ENCODE data around the gene PIN4. TPM values are rescaled to one million over a fixed set of nuclear protein-coding genes. Genes with fewer than 3 reads are reported as not detected.

The PIN4 gene
- total RNA-seq, 4 donors from 2014 or later = 6.5 to 19.0 (median 11.3) TPM

DNA sequence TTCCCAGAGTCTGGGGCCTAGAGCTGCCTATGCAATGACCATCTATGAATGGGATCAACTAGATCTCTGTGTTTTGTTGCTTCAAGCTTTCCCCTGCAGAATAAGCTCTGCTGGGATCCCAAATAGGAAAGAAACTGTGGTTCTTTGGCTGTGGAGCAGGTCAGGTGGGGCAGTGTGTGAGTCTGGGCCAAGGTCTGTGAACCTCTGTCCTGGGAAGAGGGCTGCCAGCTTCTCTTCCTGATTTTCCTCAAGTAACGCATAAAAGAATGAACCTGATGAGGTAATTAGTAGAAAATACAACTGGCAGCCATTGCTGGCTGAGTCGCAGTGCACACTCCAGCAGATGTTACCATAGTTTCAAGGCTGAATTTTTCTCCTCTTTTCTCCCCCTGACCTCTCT, 4.6 kb upstream of the PIN4 start:
- Histone ChIP-seq H3K36me3 (no peaks in the 10 kb centered on the region), H3K4me3 (no peak overlapping the region), H3K27ac (no peak overlapping the region), H3K4me1 (no peaks in the 10 kb centered on the region), H3K9me3 (no peaks in the 10 kb centered on the region), H3K27me3 (no peaks in the 10 kb centered on the region)
- no peak for TF ChIP-seq POLR2A (IDR thresholded peaks at IDR 0.05)
- TF ChIP-seq, protein P1, sequence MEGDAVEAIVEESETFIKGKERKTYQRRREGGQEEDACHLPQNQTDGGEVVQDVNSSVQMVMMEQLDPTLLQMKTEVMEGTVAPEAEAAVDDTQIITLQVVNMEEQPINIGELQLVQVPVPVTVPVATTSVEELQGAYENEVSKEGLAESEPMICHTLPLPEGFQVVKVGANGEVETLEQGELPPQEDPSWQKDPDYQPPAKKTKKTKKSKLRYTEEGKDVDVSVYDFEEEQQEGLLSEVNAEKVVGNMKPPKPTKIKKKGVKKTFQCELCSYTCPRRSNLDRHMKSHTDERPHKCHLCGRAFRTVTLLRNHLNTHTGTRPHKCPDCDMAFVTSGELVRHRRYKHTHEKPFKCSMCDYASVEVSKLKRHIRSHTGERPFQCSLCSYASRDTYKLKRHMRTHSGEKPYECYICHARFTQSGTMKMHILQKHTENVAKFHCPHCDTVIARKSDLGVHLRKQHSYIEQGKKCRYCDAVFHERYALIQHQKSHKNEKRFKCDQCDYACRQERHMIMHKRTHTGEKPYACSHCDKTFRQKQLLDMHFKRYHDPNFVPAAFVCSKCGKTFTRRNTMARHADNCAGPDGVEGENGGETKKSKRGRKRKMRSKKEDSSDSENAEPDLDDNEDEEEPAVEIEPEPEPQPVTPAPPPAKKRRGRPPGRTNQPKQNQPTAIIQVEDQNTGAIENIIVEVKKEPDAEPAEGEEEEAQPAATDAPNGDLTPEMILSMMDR (IDR thresholded peaks at IDR 0.05) = no peak
- no peak for DNase-seq

GRCh38 chrX:72180539-72180938, 1.0 kb upstream of the PIN4 start:
- no peaks in the 10 kb centered on the region for H3K27me3 ChIP-seq
- no peak for DNase-seq
- no peaks in the 10 kb centered on the region for H3K9me3 ChIP-seq
- H3K36me3 ChIP-seq = no peaks in the 10 kb centered on the region
- no peak for TF ChIP-seq POLR2A (IDR thresholded peaks at IDR 0.05)
- TF ChIP-seq, protein P1 (IDR thresholded peaks at IDR 0.05) = no peak
- peak overlapping the region in 3 of 4 donors; percentile 70 to 86 (median 81) for H3K27ac ChIP-seq
- H3K4me3 ChIP-seq = peak overlapping the region in 1 of 4 donors; percentile 81
- H3K4me1 ChIP-seq = peaks cover 0 to 7% (median 0%) of the 10 kb centered on the region in 4 donors

GRCh38 chrX:72182924-72183323, 1.4 kb downstream of the PIN4 start:
- peaks cover 0 to 7% (median 0%) of the 10 kb centered on the region in 3 donors for H3K36me3 ChIP-seq
- no peaks in the 10 kb centered on the region for H3K27me3 ChIP-seq
- TF ChIP-seq POLR2A (IDR thresholded peaks at IDR 0.05) = no peak
- TF ChIP-seq, protein P1 (IDR thresholded peaks at IDR 0.05) = no peak
- no peaks in the 10 kb centered on the region for H3K9me3 ChIP-seq
- peaks cover 0 to 7% (median 0%) of the 10 kb centered on the region in 4 donors for H3K4me1 ChIP-seq
- H3K4me3 ChIP-seq = peak overlapping the region in 1 of 4 donors; percentile 55
- DNase-seq = no peak
- H3K27ac ChIP-seq = no peak overlapping the region

GRCh38 chrX:72201836-72202536, 20.4 kb downstream of the PIN4 start:
- H3K27me3 ChIP-seq = no peaks in the 10 kb centered on the region
- no peaks in the 10 kb centered on the region for H3K9me3 ChIP-seq
- H3K36me3 ChIP-seq = peaks cover 0 to 13% (median 0%) of the 10 kb centered on the region in 3 donors
- no peaks in the 10 kb centered on the region for H3K4me1 ChIP-seq
- H3K27ac ChIP-seq = no peak overlapping the region
- no peak overlapping the region for H3K4me3 ChIP-seq
- no peak for DNase-seq
- TF ChIP-seq, protein P1 (IDR thresholded peaks at IDR 0.05) = no peak

- Histone ChIP-seq H3K36me3 (peaks cover 0 to 5% (median 0%) of the 10 kb centered on the region in 3 donors), H3K9me3 (no peaks in the 10 kb centered on the region), H3K4me1 (no peaks in the 10 kb centered on the region), H3K4me3 (no peak overlapping the region), H3K27ac (no peak overlapping the region), H3K27me3 (no peaks in the 10 kb centered on the region)
- TF ChIP-seq, protein P1 (IDR thresholded peaks at IDR 0.05) = no peak
- TF ChIP-seq POLR2A (IDR thresholded peaks at IDR 0.05) = no peak
- DNase-seq = no peak
These were observed 21.3 kb downstream of the PIN4 start for GRCh38 chrX:72202792-72203401.

Measured in Peyer's patch (tissue), 4 donors.